GM12878 (cell line): ENCODE measurements around the gene PTCRA. TPM values are rescaled to one million over a fixed set of nuclear protein-coding genes. Genes with fewer than 3 reads are reported as not detected.

Experiments used
- ATAC-seq: fragments of 200-7000 bp; cut with Tn5 transposase; 3 replicates; pipeline ENCODE4 v1.9.1; 2020; ENCODE audit warnings: mild to moderate bottlenecking, moderate library complexity
- BruUV-seq: library from RNA; stranded (reverse); fragments of 400-500 nt; replicated peaks from 2 replicates; lab custom pipeline; 2021; lab: Mats Ljungman, UMichigan
- CTCF ChIA-PET: fragments of 300-600 bp; sonication (Branson Sonifier 250); formaldehyde crosslinking; extraction: SDS; loops from one replicate; lab custom pipeline; 2021; ENCODE audit warnings: inconsistent platforms; lab: Yijun Ruan, JAX
- POLR2A ChIA-PET: fragments of 350-600 bp; formaldehyde crosslinking; extraction: SDS; loops from one replicate; lab custom pipeline; 2021; ENCODE audit warnings: inconsistent platforms; lab: Charles Lee
- RAD21 ChIA-PET: fragments of 300-600 bp; sonication (Branson Sonifier 250); formaldehyde crosslinking; loops from one replicate; lab custom pipeline; 2023; ENCODE audit warnings: antibody characterized with exemption; ENCODE audit not compliant: unreplicated experiment; lab: Charles Lee
- SMC1A ChIA-PET: fragments of 300-600 bp; sonication (Branson Sonifier 250); formaldehyde crosslinking; loops from one replicate; lab custom pipeline; 2023; ENCODE audit not compliant: unreplicated experiment, uncharacterized antibody; lab: Charles Lee
- DNase-seq: peaks from one replicate; pipeline ENCODE4 v3.0.0-alpha.2; 2011; ENCODE audit warnings: low read depth, low spot score
- FAIRE-seq: peaks from 3 replicates; lab custom pipeline; 2011; peaks lifted over from hg19 to GRCh38; lab: Jason Lieb, UNC
- H2AFZ ChIP-seq: 2 replicates; pipeline ENCODE4 v1.6.0; 2011; ENCODE audit warnings: low read depth, low read length, control low read depth; ENCODE audit not compliant: control insufficient read depth
- H3K27ac ChIP-seq: 2 replicates; pipeline ENCODE4 v1.5.1; 2011; ENCODE audit warnings: control low read depth; ENCODE audit not compliant: control insufficient read depth, insufficient read depth
- H3K27me3 ChIP-seq, 2 experiments: replicated peaks in 1 of 2; 2 replicates each; pipeline versions ENCODE4 v1.6.0 to v1.6.1; 2011; ENCODE audit warnings: low read length in 1 of 2; ENCODE audit not compliant: control insufficient read depth in 2 of 2, insufficient read depth in 2 of 2
- H3K36me3 ChIP-seq, 2 experiments: 2 replicates each; pipeline ENCODE4 v1.5.1; 2011; ENCODE audit warnings: low read length in 1 of 2; ENCODE audit not compliant: control insufficient read depth in 2 of 2, insufficient read depth in 2 of 2
- H3K4me1 ChIP-seq: 2 replicates; pipeline ENCODE4 v1.6.1; 2011; ENCODE audit warnings: mild to moderate bottlenecking, low read length, moderate library complexity, mixed read lengths; ENCODE audit not compliant: control insufficient read depth, insufficient read depth
- H3K4me2 ChIP-seq: 2 replicates; pipeline ENCODE4 v1.6.0; 2011; ENCODE audit warnings: control low read depth; ENCODE audit not compliant: control insufficient read depth, insufficient read depth
- H3K4me3 ChIP-seq: fragments of 200-600 bp; sonication (generic); 2 replicates; pipeline ENCODE4 v1.5.1; 2016
- H3K79me2 ChIP-seq: 2 replicates; pipeline ENCODE4 v1.6.0; 2011; ENCODE audit warnings: low read length; ENCODE audit not compliant: control insufficient read depth, insufficient read depth
- H3K9ac ChIP-seq: 2 replicates; pipeline ENCODE4 v1.8.0; 2011; ENCODE audit warnings: low read length, control low read depth, mixed read lengths; ENCODE audit not compliant: control insufficient read depth, insufficient read depth
- H3K9me3 ChIP-seq: replicated peaks from 3 replicates; pipeline ENCODE4 v1.5.1; 2011; ENCODE audit warnings: mild to moderate bottlenecking, low read length; ENCODE audit not compliant: control insufficient read depth, insufficient read depth
- H4K20me1 ChIP-seq: 2 replicates; pipeline ENCODE4 v1.6.0; 2011; ENCODE audit not compliant: control insufficient read depth, insufficient read depth
- HSF1 ChIP-seq: fragments of 150-350 bp; IDR thresholded peaks from 2 replicates; pipeline ENCODE4 v1.6.1; 2014; ENCODE audit warnings: mild to moderate bottlenecking, low read depth, low read length
- NFYA ChIP-seq: IDR thresholded peaks from 2 replicates; pipeline ENCODE4 v1.6.1; 2011; ENCODE audit warnings: low read depth, mild to moderate bottlenecking, low read length, improper control_type of control experiment, borderline replicate concordance
- PBX3 ChIP-seq: IDR thresholded peaks from 2 replicates; pipeline ENCODE4 v1.6.1; 2011; ENCODE audit warnings: mild to moderate bottlenecking, low read depth, low read length, moderate library complexity; ENCODE audit not compliant: insufficient replicate concordance
- POLR2AphosphoS5 ChIP-seq: IDR thresholded peaks from 2 replicates; pipeline ENCODE4 v1.6.1; 2011; ENCODE audit warnings: mild to moderate bottlenecking, low read length, inconsistent platforms
- USF1 ChIP-seq: IDR thresholded peaks from 2 replicates; pipeline ENCODE4 v1.6.1; 2011; ENCODE audit warnings: borderline replicate concordance, low read depth, mild to moderate bottlenecking, moderate library complexity, mixed read lengths, low read length; ENCODE audit not compliant: insufficient read depth; ENCODE audit errors: extremely low read length
- WGBS: methylation state at CpG from one replicate; pipeline ENCODE4 v1.1.6; 2016; ENCODE audit warnings: low lambda C conversion rate; ENCODE audit not compliant: insufficient replicate concordance, insufficient coverage; ENCODE audit errors: missing lambda C conversion rate; 5-methylcytosine and 5-hydroxymethylcytosine counted together
- in situ Hi-C: fragments of 300-500 bp; cut with MboI; formaldehyde crosslinking; loops from 9 replicates; pipeline ENCODE4 v1.14.3; 2018; ENCODE audit warnings: mixed read lengths
- intact Hi-C: fragments of 100-400 bp; cut with micrococcal nuclease; formaldehyde crosslinking; loops from one replicate; pipeline ENCODE4 v1.14.2; 2022; ENCODE audit not compliant: unreplicated experiment
- polyA plus RNA-seq, 11 experiments: library from polyadenylated mRNA; depleted of rRNA in 4 of 11; unstranded in 6 of 11; stranded (reverse) in 5 of 11; fragments of >200 nt; fragmentation: Nextera tagmentation in 4 of 11; fragmentation: Illumina TruSeq in 1 of 11; extraction: Ambion mirVana in 4 of 11; extraction: Trizol in 1 of 11; gene quantifications; 1 replicate in 1 of 11; 2 replicates in 10 of 11; pipeline versions ENCODE4 v1.2.1 to v1.2.3, GENCODE V29; 2011 to 2016; ENCODE audit warnings: inconsistent platforms in 2 of 11, missing spikeins in 2 of 11, low read depth in 1 of 11
- total RNA-seq, 4 experiments: library from RNA; depleted of rRNA in 3 of 4; stranded (reverse); fragments of >200 nt in 3 of 4; fragmentation: Illumina TruSeq in 1 of 4; extraction: Trizol in 1 of 4; gene quantifications; 2 replicates each; pipeline versions ENCODE4 v1.2.1 to v1.2.3, GENCODE V29; 2013 to 2021

PTCRA gene
- total and polyA plus RNA-seq, 10 of the 15 experiments (the other 5 are each of a cell fraction or from before 2014, with no cell fraction given): 0.10 to 1.1 (median 0.19) TPM; not detected in 4

DNA sequence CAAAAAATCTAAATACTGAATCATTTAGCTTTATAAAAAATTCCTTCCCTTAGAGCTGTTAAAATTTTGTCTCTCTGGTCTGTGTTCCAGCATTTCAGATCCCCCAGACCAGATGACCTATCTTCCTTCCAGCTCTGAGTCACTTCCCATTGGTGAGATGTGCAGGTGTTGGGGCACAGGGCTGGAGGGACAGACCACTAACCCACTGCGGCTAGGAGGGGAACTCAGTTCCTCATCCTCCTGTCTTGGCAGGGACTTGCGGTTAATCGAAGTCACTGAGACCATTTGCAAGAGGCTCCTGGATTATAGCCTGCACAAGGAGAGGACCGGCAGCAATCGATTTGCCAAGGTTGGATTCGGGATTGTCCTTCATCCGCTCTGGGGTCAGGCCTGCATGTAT lies 19.5 kb downstream of the PTCRA start (continued):
- TF ChIP-seq USF1 (no peak), HSF1 (no peak), NFYA (no peak), POLR2AphosphoS5 (no peak)

DNA sequence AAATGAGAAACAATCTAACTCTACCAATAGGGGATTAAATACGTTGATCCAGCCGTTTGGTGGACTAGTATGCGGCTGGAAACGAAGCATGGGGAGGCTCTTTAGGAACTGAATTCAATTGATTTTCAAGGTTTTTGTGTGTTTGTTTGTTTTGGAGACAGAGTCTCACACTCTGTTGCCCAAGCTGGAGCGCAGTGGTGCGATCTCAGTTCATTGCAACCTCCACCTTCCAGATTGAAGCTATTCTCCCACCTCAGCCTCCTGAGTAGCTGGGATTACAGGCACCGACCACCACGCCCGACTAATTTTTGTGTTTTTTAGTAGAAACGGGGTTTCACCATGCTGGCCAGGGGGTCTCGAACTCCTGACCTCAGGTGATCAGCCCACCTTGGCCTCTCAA lies 20.5 kb downstream of the PTCRA start:
- POLR2A ChIA-PET: no interaction called here
- SMC1A ChIA-PET: interaction anchor here (2.0 kb wide), 1 partner anchor 43 kb away, joined by 5 read pairs; the partner anchor contains the start of gene PEX6
- in situ Hi-C loops (no loop called here), intact Hi-C loops (no loop called here)
- H4K20me1 ChIP-seq: peaks cover 12% of the 10 kb centered on the region
- BruUV-seq: no TSS peak
- no peaks in the 10 kb centered on the region for H3K9me3 ChIP-seq
- WGBS: 90% methylated on average over 11 of the region's 11 CpGs
- H3K4me3 ChIP-seq: no peak overlapping the region
- no peak for TF ChIP-seq PBX3
- RAD21 ChIA-PET: no interaction called here
- H3K79me2 ChIP-seq: peaks cover 41% of the 10 kb centered on the region
- CTCF ChIA-PET: interaction anchor here (2.7 kb wide), 1 partner anchor 35 kb away, joined by 8 read pairs; no protein-coding TSS in a partner anchor
- no peak overlapping the region for H3K4me2 ChIP-seq
- peaks cover 39 to 51% of the 10 kb centered on the region in 2 experiments for H3K36me3 ChIP-seq
- H2AFZ ChIP-seq: no peak overlapping the region
- no peak for DNase-seq
- ATAC-seq: no peak
- no peak overlapping the region for H3K9ac ChIP-seq
- H3K27ac ChIP-seq: no peak overlapping the region
- H3K4me1 ChIP-seq: peaks cover 28% of the 10 kb centered on the region
- no peaks in the 10 kb centered on the region for H3K27me3 ChIP-seq
- FAIRE-seq: no peak
